Loucy (cell line): ENCODE measurements around the gene HAP1.

ENCODE experiments used
- CTCF ChIP-seq: fragments of 200-600 bp; sonication (generic); conservative IDR thresholded peaks from 2 replicates; pipeline ENCODE4 v1.5.1; 2014; ENCODE audit warnings: mild to moderate bottlenecking, antibody characterized with exemption, low read length
- EZH2phosphoT487 ChIP-seq: fragments of 200-600 bp; IDR thresholded peaks from 2 replicates; pipeline ENCODE4 v1.6.1; 2018; ENCODE audit warnings: antibody characterized with exemption, mild to moderate bottlenecking, moderate library complexity, borderline replicate concordance

- TF ChIP-seq CTCF, result no peak
- TF ChIP-seq EZH2phosphoT487, result no peak
Measured at GRCh38 chr17:41718287-41718645, 16.2 kb downstream of the HAP1 start.
